Measurements from ENCODE around the gene ATMIN. TPM values are rescaled to one million over a fixed set of nuclear protein-coding genes. Genes with fewer than 3 reads are reported as not detected.

Gene ATMIN
- total and polyA plus RNA-seq, 2 of the 13 experiments (the other 11 are each of a cell fraction or from before 2014, with no cell fraction given) = 34.6 to 60.4 TPM

GRCh38 chr16:81012974-81013373, 22.7 kb upstream of the ATMIN start (continued):
- TF ChIP-seq RNF219 (CRISPR knock-in tag; IDR thresholded peaks at IDR 0.05) = no peak
- no peak for TF ChIP-seq ZNF562 (CRISPR knock-in tag; IDR thresholded peaks at IDR 0.05; ENCODE audit: borderline replicate concordance)
- no peak for TF ChIP-seq PHF21A (CRISPR knock-in tag; IDR thresholded peaks at IDR 0.05)
- no peak for TF ChIP-seq MAFG (CRISPR knock-in tag; IDR thresholded peaks at IDR 0.05)
- TF ChIP-seq ZNF75D (CRISPR knock-in tag; IDR thresholded peaks at IDR 0.05; ENCODE audit: borderline replicate concordance) = no peak
- no peak for TF ChIP-seq ZNF577 (CRISPR knock-in tag; IDR thresholded peaks at IDR 0.05; ENCODE audit: borderline replicate concordance, low read depth)
- TF ChIP-seq ZNF777 (CRISPR knock-in tag; IDR thresholded peaks at IDR 0.05) = no peak
- no peak for TF ChIP-seq ZFP90 (CRISPR knock-in tag; IDR thresholded peaks at IDR 0.05; ENCODE audit: borderline replicate concordance)

DNA sequence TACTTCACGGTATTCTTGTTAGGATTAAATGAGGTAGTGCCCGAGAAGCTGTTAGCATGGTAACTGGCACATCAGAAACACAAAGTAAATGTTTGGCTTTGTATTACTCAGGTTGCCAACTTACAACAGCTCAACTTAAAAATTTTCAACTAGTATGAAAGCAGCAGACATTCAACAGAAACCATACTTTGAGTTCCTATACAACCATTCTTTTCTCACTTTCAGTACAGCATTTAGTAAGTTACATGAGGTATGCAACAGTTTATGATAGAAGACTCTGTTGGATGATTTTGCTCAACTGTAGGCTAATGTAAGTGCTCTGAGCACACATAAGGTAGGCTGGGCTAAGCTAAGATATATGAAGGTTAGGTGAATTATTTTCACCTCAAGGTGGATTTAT, 21.0 kb upstream of the ATMIN start:
- 100% methylated on average over 2 of the region's 2 CpGs for WGBS (ENCODE audit: low lambda C conversion rate)
- H3K9me3 ChIP-seq (ENCODE audit: low read length) = no peaks in the 10 kb centered on the region
- BruUV-seq (replicated peaks) = no TSS peak
- in situ Hi-C loops (cut with HindIII; ENCODE audit: extremely low pct_ligation_motif_present, low pct_unique_long_range_greater_than_20kb) = no loop called here
- POLR2A ChIA-PET = no interaction called here
- TF ChIP-seq ZNF644 (CRISPR knock-in tag; IDR thresholded peaks at IDR 0.05; ENCODE audit: low read depth) (no peak), MEIS1 (CRISPR knock-in tag; IDR thresholded peaks at IDR 0.05; ENCODE audit: borderline replicate concordance) (no peak), GLMP (CRISPR knock-in tag; IDR thresholded peaks at IDR 0.05; ENCODE audit: borderline replicate concordance) (no peak), ZBTB7A (CRISPR knock-in tag; IDR thresholded peaks at IDR 0.05) (no peak), RFXANK (CRISPR knock-in tag; IDR thresholded peaks at IDR 0.05) (no peak), HDAC2 (CRISPR knock-in tag; IDR thresholded peaks at IDR 0.05) (no peak)
- H3K4me1 ChIP-seq (ENCODE audit: insufficient read depth, low read length) = no peaks in the 10 kb centered on the region
- no peak overlapping the region for H3K4me3 ChIP-seq (replicated peaks in 1 of 3; ENCODE audit: insufficient read depth in 1 of 3, low read depth in 2 of 3, low read length in 3 of 3)
- CTCF ChIA-PET (ENCODE audit: low intra/inter-chr PET ratio, low total read pairs) = no interaction called here
- no peak overlapping the region for H3K27ac ChIP-seq (ENCODE audit: extremely low read length, insufficient read depth, low read length)
- H2AFZ ChIP-seq (ENCODE audit: low read length) = no peak overlapping the region
- peaks cover 10% of the 10 kb centered on the region for H3K79me2 ChIP-seq (ENCODE audit: insufficient read depth, low read length)
- H3K36me3 ChIP-seq (replicated peaks in 1 of 2; ENCODE audit: control insufficient read depth in 1 of 2, insufficient read depth in 2 of 2, low read length in 2 of 2) = peaks cover 27 to 63% of the 10 kb centered on the region in 2 experiments
- H3K27me3 ChIP-seq (ENCODE audit: control insufficient read depth in 1 of 2, insufficient read depth in 2 of 2, low read length in 2 of 2) = no peaks in the 10 kb centered on the region
- H3K4me2 ChIP-seq (ENCODE audit: low read depth, low read length) = no peak overlapping the region
- ATAC-seq (no peak), DNase-seq (ENCODE audit: low spot score) (no peak), FAIRE-seq (no peak)
- H4K20me1 ChIP-seq (ENCODE audit: insufficient read depth, low read length) = no peaks in the 10 kb centered on the region
- intact Hi-C loops (cut with micrococcal nuclease; ENCODE audit: unreplicated experiment) = no loop called here
- H3K9ac ChIP-seq (ENCODE audit: insufficient read depth, low read depth, low read length) = no peak overlapping the region
